Measurements from ENCODE around the gene CDC42BPA. TPM values are rescaled to one million over a fixed set of nuclear protein-coding genes. Genes with fewer than 3 reads are reported as not detected.

CDC42BPA gene
- total and polyA plus RNA-seq, 9 of the 15 experiments (the other 6 are each of a cell fraction or from before 2014, with no cell fraction given), result 8.0 to 77.5 (median 52.1) TPM

DNA sequence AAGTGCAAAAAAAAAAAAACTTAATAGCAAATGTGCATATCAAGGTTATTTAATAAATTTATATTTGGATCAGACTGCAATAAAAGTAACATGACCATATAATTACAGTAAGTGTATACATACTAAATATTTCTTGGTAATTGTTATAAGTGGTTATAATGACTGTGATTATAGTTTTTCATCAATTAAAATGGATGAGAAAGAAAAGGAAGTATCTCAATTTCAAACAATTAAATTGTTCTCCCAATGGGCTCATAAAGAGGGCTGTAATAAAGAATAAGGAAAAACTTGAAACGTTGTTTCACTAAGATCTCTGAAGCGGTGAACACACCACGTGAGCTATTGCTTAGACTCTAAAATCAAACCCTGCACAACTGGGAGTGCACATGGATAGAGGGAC, 104.1 kb downstream of the CDC42BPA start:
- POLR2A ChIA-PET, result interaction anchor here (1.0 kb wide), 1 partner anchor 12 kb away, joined by 3 read pairs; no protein-coding TSS in a partner anchor
- intact Hi-C loops (cut with micrococcal nuclease) (no loop called here), in situ Hi-C loops (cut with MboI) (no loop called here)
- no peaks in the 10 kb centered on the region for H3K27me3 ChIP-seq (ENCODE audit: control insufficient read depth in 2 of 2, insufficient read depth in 2 of 2, low read length in 2 of 2)
- FAIRE-seq, result no peak
- H3K4me1 ChIP-seq (replicated peaks in 1 of 2; ENCODE audit: control insufficient read depth in 2 of 2, insufficient read depth in 2 of 2, low read length in 2 of 2), result no peaks in the 10 kb centered on the region; a peak in 1 of 5 replicates
- H2AFZ ChIP-seq (ENCODE audit: low read depth, low read length), result no peak overlapping the region
- peaks cover 5% of the 10 kb centered on the region; the same call in 1 of the 2 replicates for H3K9me3 ChIP-seq (replicated peaks; ENCODE audit: control insufficient read depth, insufficient read depth, low read depth, low read length)
- H3K4me2 ChIP-seq (ENCODE audit: insufficient read depth, low read length), result no peak overlapping the region
- no peak overlapping the region for H3K4me3 ChIP-seq
- ATAC-seq, result no peak
- no TSS peak for BruUV-seq (replicated peaks)
- no peaks in the 10 kb centered on the region for H3K9me1 ChIP-seq (ENCODE audit: control insufficient read depth, insufficient read depth, low read length)
- CTCF ChIA-PET (ENCODE audit: low intra/inter-chr PET ratio), result no interaction called here
- TF ChIP-seq ZNF507 (tag; conservative IDR thresholded peaks at IDR 0.05) (0 out of 2 replicates have a peak, but pooled peaks have one; percentile 8), MYBL2 (IDR thresholded peaks at IDR 0.05; ENCODE audit: low read depth) (no peak), MYBL2 (CRISPR knock-in tag; IDR thresholded peaks at IDR 0.05; ENCODE audit: borderline replicate concordance) (no peak), PRPF4 (IDR thresholded peaks at IDR 0.05; ENCODE audit: insufficient read depth, low read depth, low read length, poor library complexity, severe bottlenecking) (no peak)
- TF ChIP-seq, protein P1, sequence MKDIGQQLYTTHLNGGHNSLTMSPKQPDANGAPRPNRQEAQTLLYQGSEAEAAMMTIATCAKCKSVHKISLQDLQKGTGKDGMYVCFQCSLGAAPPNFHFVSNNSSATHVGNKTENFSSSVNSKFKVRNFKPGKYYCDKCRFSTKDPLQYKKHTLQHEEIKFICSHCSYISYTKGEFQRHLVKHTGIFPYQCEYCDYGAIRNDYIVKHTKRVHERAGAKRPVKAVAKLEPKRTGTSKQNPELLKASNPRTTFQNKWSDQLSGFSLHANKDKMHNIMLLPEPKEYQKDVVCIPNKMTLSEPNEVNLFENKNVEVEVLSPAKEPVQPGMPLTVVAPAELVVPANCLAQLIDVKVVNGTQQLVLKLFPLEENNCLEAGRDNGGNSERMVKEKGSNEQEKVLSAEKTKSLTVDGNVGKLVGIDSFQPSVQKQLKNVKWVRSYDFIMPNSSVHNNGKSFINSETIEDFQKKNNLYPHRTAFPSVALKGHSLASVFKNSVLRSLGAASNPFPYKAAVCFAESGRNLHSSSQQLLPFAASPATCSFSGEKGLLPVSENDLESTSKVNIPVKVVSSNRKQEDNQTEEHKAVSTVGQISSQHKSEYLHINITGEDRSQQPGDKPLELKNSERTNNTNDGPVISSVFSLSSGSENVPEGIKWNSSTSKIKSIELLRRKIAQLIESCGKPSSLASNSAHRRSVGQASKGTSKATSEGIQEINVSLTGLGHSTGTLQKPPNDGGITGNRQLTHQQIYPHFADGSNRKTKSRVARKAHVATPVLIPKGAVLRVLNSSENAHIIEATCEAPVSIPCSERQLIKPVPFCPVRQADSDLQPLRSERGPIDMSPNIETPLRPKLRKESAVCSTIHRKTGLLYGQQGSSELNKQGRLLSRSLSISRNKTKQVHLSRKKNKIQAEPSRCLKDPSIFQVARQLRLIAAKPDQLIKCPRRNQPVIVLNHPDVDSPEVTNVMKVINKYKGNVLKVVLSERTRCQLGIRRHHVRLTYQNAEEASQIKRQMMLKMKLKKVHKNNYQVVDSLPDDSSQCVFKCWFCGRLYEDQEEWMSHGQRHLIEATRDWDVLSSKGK (CRISPR knock-in tag; IDR thresholded peaks at IDR 0.05), result no peak
- no peak overlapping the region for H3K9ac ChIP-seq (ENCODE audit: insufficient read depth in 1 of 2, low read depth in 2 of 2, low read length in 2 of 2)
- H3K27ac ChIP-seq (ENCODE audit: extremely low read depth, low read depth, low read length), result no peak overlapping the region
- no peak for DNase-seq (ENCODE audit: extremely low read depth in 1 of 4, low spot score in 3 of 4)
- 0 out of 2 replicates have a peak, but pooled peaks cover 3% of the 10 kb centered on the region for H4K20me1 ChIP-seq (replicated peaks; ENCODE audit: control insufficient read depth, insufficient read depth, low read length)
- 76% methylated on average over 3 of the region's 3 CpGs for whole genome bisulfite sequencing (ENCODE audit: insufficient coverage, low coverage, missing lambda C conversion rate)
- peaks cover 30% of the 10 kb centered on the region for H3K36me3 ChIP-seq (ENCODE audit: control insufficient read depth, insufficient read depth, low read length)
- H3K79me2 ChIP-seq (ENCODE audit: control insufficient read depth, insufficient read depth, low read length), result peaks cover 67% of the 10 kb centered on the region
